ENCODE measurements around the gene HIC2.

Gene HIC2

GRCh38 chr22:21443057-21443734 is 26.0 kb downstream of the HIC2 start:
- Mint-ChIP-seq H3K9me3 (no peaks in the 10 kb centered on the region), H3K4me3 (no peak overlapping the region), H3K27me3 (ENCODE audit: low read depth) (no peaks in the 10 kb centered on the region), H3K27ac (peak overlapping the region; percentile 36), H3K4me1 (ENCODE audit: low read depth) (no peaks in the 10 kb centered on the region), H3K36me3 (ENCODE audit: low read depth) (no peaks in the 10 kb centered on the region)
- no peak for DNase-seq (ENCODE audit: low spot score)

GRCh38 chr22:21443735-21444421 is 26.7 kb downstream of the HIC2 start:
- no peak overlapping the region for H3K4me3 Mint-ChIP-seq
- no peaks in the 10 kb centered on the region for H3K9me3 Mint-ChIP-seq
- H3K27ac Mint-ChIP-seq: no peak overlapping the region
- no peaks in the 10 kb centered on the region for H3K27me3 Mint-ChIP-seq (ENCODE audit: low read depth)
- H3K4me1 Mint-ChIP-seq (ENCODE audit: low read depth): no peaks in the 10 kb centered on the region
- no peak for DNase-seq (ENCODE audit: low spot score)
- H3K36me3 Mint-ChIP-seq (ENCODE audit: low read depth): no peaks in the 10 kb centered on the region

DNA sequence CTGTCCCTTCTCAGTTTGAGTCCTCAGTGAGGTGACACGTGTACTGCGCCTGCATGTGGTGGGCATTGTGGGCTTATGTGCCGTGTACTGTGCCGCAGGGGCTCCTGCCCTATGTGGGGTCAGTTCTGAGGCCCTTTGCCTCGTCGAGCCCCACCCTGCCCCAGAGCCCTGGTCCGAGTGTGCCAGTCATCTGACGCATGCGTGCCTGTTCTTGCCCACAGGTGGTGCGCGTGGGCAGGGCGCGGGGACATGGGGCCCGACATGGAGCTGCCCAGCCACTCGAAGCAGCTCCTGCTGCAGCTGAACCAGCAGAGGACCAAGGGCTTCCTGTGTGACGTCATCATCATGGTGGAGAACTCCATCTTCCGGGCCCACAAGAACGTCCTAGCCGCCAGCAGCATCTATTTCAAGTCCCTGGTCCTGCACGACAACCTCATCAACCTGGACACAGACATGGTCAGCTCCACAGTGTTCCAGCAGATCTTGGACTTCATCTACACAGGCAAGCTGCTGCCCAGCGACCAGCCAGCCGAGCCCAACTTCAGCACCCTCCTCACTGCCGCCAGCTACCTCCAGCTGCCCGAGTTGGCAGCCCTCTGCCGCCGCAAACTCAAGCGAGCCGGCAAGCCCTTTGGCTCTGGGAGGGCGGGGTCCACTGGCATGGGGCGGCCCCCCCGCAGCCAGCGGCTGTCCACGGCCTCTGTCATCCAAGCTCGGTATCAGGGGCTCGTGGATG is 27.7 kb downstream of the HIC2 start:
- H3K27me3 Mint-ChIP-seq (ENCODE audit: low read depth): no peaks in the 10 kb centered on the region
- H3K9me3 Mint-ChIP-seq: no peaks in the 10 kb centered on the region
- no peak for DNase-seq (ENCODE audit: low spot score)
- H3K36me3 Mint-ChIP-seq (ENCODE audit: low read depth): no peaks in the 10 kb centered on the region
- H3K27ac Mint-ChIP-seq: no peak overlapping the region
- H3K4me1 Mint-ChIP-seq (ENCODE audit: low read depth): no peaks in the 10 kb centered on the region
- H3K4me3 Mint-ChIP-seq: no peak overlapping the region

- no peak for DNase-seq (ENCODE audit: low spot score)
- Mint-ChIP-seq H3K4me1 (ENCODE audit: low read depth) (no peaks in the 10 kb centered on the region), H3K36me3 (ENCODE audit: low read depth) (no peaks in the 10 kb centered on the region), H3K4me3 (no peak overlapping the region), H3K27ac (no peak overlapping the region), H3K9me3 (no peaks in the 10 kb centered on the region), H3K27me3 (ENCODE audit: low read depth) (no peaks in the 10 kb centered on the region)
These were observed 28.4 kb downstream of the HIC2 start for GRCh38 chr22:21445437-21446127.

GRCh38 chr22:21446128-21446826 is 29.1 kb downstream of the HIC2 start:
- Mint-ChIP-seq H3K9me3 (no peaks in the 10 kb centered on the region), H3K4me1 (ENCODE audit: low read depth) (no peaks in the 10 kb centered on the region), H3K27ac (no peak overlapping the region), H3K4me3 (no peak overlapping the region), H3K36me3 (ENCODE audit: low read depth) (no peaks in the 10 kb centered on the region), H3K27me3 (ENCODE audit: low read depth) (no peaks in the 10 kb centered on the region)
- no peak for DNase-seq (ENCODE audit: low spot score)

- H3K27me3 Mint-ChIP-seq (ENCODE audit: low read depth): no peaks in the 10 kb centered on the region
- no peaks in the 10 kb centered on the region for H3K36me3 Mint-ChIP-seq (ENCODE audit: low read depth)
- H3K4me1 Mint-ChIP-seq (ENCODE audit: low read depth): no peaks in the 10 kb centered on the region
- no peak overlapping the region for H3K4me3 Mint-ChIP-seq
- no peaks in the 10 kb centered on the region for H3K9me3 Mint-ChIP-seq
- DNase-seq (ENCODE audit: low spot score): no peak
- no peak overlapping the region for H3K27ac Mint-ChIP-seq
These were observed 29.9 kb downstream of the HIC2 start for GRCh38 chr22:21446827-21447690.

- Mint-ChIP-seq H3K27me3 (ENCODE audit: low read depth) (no peaks in the 10 kb centered on the region), H3K9me3 (no peaks in the 10 kb centered on the region), H3K4me1 (ENCODE audit: low read depth) (no peaks in the 10 kb centered on the region), H3K4me3 (no peak overlapping the region), H3K27ac (no peak overlapping the region), H3K36me3 (ENCODE audit: low read depth) (no peaks in the 10 kb centered on the region)
- DNase-seq (ENCODE audit: low spot score): no peak
These were observed 30.7 kb downstream of the HIC2 start for GRCh38 chr22:21447694-21448402.

- Mint-ChIP-seq H3K9me3 (no peaks in the 10 kb centered on the region), H3K27me3 (ENCODE audit: low read depth) (no peaks in the 10 kb centered on the region), H3K4me1 (ENCODE audit: low read depth) (no peaks in the 10 kb centered on the region), H3K4me3 (no peak overlapping the region), H3K27ac (no peak overlapping the region), H3K36me3 (ENCODE audit: low read depth) (no peaks in the 10 kb centered on the region)
- DNase-seq (ENCODE audit: low spot score): no peak
These were observed 31.7 kb downstream of the HIC2 start for GRCh38 chr22:21448627-21449416.

DNA sequence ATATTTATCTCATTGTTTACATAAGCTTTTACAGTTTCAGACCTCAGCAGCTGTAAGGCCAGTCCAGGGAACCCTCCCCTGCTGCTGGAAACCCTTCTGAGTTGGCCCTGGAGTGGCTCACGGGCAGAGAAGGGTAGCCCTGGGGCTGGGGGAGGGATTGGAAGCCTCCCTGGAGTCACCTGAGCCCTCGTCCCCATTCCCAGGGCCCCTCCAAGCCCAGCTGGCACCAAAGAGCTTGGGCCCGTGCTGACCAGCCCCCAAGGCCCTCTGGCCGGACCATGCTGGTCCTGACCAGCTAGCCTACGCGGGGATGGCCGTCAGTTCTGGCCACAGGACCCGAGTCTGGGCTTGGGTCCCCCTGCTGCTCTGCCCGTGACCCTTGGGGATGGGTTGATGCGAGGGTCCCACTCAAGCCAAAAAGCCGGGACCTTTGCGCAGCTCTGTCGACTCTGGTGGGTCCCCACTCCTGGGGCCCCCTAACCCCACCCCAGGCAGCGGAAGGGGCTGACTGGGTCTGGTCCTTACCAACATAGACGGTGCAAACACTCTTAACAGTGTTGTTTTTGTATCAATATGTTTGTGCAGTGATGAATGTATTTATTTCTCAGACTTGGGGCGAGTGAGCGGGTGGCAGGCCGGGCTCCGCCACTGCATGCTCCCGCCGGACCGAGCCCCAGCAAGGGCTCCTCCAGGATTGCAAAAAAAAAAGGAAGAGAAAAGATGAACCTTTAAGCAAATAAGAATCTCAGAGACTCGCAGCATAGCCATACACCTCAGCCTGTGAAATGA is 32.6 kb downstream of the HIC2 start:
- H3K36me3 Mint-ChIP-seq (ENCODE audit: low read depth): no peaks in the 10 kb centered on the region
- no peak overlapping the region for H3K27ac Mint-ChIP-seq
- no peaks in the 10 kb centered on the region for H3K4me1 Mint-ChIP-seq (ENCODE audit: low read depth)
- H3K9me3 Mint-ChIP-seq: no peaks in the 10 kb centered on the region
- DNase-seq (ENCODE audit: low spot score): no peak
- no peaks in the 10 kb centered on the region for H3K27me3 Mint-ChIP-seq (ENCODE audit: low read depth)
- no peak overlapping the region for H3K4me3 Mint-ChIP-seq

GRCh38 chr22:21450320-21450831 is 33.2 kb downstream of the HIC2 start:
- Mint-ChIP-seq H3K4me1 (ENCODE audit: low read depth) (no peaks in the 10 kb centered on the region), H3K36me3 (ENCODE audit: low read depth) (no peaks in the 10 kb centered on the region), H3K27me3 (ENCODE audit: low read depth) (no peaks in the 10 kb centered on the region), H3K9me3 (no peaks in the 10 kb centered on the region), H3K4me3 (no peak overlapping the region), H3K27ac (no peak overlapping the region)
- no peak for DNase-seq (ENCODE audit: low spot score)

- no peaks in the 10 kb centered on the region for H3K9me3 Mint-ChIP-seq
- H3K36me3 Mint-ChIP-seq (ENCODE audit: low read depth): no peaks in the 10 kb centered on the region
- H3K4me1 Mint-ChIP-seq (ENCODE audit: low read depth): no peaks in the 10 kb centered on the region
- H3K27ac Mint-ChIP-seq: no peak overlapping the region
- DNase-seq (ENCODE audit: low spot score): no peak
- H3K27me3 Mint-ChIP-seq (ENCODE audit: low read depth): no peaks in the 10 kb centered on the region
- H3K4me3 Mint-ChIP-seq: no peak overlapping the region
These were observed 33.7 kb downstream of the HIC2 start for GRCh38 chr22:21450858-21451353.
